VCaP (cell line): ENCODE results near the gene CBX8.
A peak's percentile ranks its signal among the peaks of the same experiment; 100 is the strongest.

ENCODE experiments used
- H3K27ac ChIP-seq: fragments of 450-650 bp; 2 replicates; pipeline ENCODE4 v1.5.1; 2017
- TF ChIP-seq, protein P1 (sequence below): fragments of 450-650 bp; conservative IDR thresholded peaks from 2 replicates; pipeline ENCODE4 v1.5.1; 2017; ENCODE audit warnings: mild to moderate bottlenecking, moderate library complexity

Gene CBX8

DNA sequence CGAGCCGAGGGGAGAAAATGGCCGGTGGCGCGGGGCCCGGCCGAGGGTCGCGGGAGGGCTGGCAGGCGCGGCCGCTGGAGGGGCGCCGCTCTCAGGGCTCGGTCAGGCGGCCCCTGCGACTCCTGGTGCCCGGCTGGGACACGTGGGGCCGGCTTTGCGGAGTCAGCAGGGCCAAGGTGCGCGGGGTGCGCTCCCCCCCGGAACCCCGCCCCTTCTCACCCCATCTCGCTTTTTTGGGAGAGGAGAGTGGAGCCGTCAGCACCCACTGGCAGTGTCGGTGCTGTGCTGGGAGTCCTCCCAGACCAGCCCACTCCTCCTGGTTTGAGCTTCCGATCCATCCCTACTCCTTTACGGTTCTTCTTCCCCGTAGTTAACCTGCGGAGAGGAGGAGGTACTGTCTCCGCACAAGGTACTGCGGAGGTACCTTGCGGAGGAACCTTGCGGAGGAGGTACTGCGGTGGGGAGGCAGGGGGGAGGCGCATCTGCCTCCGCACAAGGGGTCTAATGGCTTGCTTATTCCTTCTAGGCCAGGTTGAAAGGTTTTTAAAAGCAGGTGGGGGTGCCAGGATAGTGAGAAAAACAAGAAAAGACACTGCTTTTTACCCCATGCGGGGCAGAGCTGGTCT, 19.1 kb upstream of the CBX8 start:
- TF ChIP-seq, protein P1, sequence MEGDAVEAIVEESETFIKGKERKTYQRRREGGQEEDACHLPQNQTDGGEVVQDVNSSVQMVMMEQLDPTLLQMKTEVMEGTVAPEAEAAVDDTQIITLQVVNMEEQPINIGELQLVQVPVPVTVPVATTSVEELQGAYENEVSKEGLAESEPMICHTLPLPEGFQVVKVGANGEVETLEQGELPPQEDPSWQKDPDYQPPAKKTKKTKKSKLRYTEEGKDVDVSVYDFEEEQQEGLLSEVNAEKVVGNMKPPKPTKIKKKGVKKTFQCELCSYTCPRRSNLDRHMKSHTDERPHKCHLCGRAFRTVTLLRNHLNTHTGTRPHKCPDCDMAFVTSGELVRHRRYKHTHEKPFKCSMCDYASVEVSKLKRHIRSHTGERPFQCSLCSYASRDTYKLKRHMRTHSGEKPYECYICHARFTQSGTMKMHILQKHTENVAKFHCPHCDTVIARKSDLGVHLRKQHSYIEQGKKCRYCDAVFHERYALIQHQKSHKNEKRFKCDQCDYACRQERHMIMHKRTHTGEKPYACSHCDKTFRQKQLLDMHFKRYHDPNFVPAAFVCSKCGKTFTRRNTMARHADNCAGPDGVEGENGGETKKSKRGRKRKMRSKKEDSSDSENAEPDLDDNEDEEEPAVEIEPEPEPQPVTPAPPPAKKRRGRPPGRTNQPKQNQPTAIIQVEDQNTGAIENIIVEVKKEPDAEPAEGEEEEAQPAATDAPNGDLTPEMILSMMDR = no peak
- H3K27ac ChIP-seq = peak overlapping the region; percentile 95; the same call in 1 of the 2 replicates

DNA sequence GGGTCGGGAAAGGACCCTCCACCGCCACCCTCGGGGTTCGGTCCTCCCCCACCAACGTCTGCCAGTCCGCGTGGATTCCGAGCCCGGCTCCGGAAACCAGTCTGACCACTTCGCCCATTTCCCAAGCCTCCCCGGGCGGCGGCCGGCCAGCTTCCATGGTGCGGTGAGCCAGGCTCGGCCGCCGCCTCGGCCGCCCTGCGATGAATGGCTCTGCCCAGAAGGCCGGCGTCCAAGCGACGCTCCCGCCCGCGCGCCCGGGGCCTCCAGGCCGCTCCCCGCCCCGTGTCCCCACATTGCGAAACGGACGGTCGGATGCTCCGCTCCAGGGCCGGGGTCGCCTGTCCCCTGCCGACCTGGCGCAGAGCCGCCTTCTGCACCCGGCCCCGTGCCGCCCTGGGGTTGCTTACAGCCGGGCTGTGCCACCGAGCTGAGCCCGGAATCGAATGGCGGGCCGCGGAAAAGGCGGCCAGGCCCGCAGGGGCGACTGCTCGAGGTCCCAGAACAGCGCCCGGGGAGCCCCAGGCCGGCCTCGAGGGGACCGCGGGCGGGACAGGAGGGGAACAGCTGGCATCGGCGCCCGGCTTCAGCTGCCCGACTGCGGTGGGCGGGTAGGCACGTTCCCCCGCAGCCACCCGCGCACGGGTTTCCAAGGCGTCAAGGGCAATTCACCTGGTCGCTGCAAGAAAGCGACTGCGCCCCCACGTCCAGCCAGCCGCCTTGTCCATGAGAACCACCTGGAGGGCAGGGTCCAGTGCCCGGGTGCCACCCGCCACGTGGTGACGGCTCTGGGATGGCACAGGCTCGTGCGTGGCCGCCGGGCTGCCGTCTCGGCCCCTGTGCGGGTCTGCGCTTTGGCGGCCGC, 18.3 kb upstream of the CBX8 start:
- TF ChIP-seq, protein P1 = no peak

DNA sequence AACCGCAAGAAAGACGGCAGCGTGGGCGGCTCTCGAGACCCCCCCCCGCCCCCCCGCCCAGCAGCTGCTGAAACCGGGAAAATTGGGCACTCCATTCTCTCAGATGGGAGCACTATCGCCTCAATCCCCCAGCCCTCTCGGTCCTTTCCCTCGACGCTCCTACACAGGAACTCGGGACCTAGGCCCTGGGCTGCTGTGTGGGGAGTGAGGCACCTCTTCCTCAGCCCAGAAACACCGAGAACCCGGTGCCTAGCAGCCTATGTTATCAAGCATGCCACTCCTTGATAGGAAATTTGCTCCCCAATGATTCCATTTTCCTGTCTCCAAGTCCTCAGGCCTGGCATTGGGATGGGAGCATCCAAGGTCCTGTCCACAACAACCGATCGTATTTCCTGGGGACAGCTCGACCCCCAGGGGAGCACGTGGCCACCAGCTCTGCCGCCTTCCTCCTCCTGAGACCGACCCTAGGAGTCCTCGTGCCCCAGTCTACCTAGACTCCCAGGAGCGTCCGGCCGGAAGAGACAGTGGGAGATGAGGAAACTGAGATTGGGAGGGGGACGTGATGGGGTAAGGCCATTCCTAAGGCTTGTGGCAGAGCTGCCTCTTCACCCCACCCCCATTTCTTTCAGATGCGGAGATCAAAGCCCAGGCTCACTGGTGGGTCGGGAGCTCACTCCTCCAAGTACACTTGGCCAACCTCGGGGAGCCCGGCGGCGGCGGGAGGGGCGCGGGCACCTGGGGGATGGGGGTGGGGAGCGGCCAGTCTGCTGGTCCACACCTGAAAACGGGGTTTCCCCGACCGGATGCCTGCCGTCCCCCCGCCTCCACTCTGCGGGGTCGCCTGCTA, 17.5 kb upstream of the CBX8 start:
- H3K27ac ChIP-seq = peak overlapping the region; percentile 95

More for the DNA sequence above, 18.3 kb upstream of the CBX8 start:
- H3K27ac ChIP-seq = peak overlapping the region; percentile 95

DNA sequence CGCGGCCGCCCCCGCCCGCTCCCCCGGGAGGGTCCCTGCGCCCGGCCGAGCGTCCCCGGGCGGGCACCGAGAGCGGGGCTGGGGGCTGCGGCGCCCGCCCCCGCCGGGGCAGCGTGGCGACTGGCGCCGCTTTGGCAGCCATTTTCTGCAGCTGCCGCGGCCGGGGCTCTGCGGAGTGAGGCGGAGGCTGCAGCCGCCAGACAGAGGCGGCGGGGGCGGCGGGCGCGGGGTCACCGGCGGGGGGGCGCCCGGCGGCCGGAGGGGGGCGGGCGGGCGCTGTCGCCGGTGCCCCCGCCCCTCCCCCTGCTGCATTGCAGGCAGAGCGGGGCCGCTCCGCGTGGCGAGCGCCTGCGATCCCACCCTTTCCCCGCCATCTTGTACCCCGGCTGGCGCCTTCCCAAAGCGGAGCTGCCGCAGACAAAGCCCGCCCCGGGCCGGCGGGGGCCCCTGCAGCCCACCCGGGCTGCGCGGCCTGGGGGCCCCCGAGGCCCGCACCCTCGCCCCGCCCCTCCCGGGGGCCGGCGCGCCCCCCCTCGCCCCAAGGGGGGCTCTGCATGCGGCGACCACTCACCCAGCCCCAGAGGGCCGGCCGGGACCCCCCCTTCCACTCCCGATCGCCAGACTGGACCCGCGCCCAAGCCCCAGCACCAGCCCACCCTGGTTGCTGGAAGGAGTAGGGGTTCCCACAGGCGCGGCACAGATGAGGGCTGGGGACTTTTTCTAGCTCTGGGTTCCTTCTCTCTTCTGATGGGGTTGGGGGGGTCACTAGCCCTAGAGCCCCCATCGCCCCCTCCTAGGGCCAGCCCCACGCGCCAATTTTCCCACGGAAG, 16.6 kb upstream of the CBX8 start:
- TF ChIP-seq, protein P1 = no peak
- H3K27ac ChIP-seq = peak overlapping the region; percentile 95

More for the DNA sequence above, 17.5 kb upstream of the CBX8 start:
- TF ChIP-seq, protein P1 = no peak

DNA sequence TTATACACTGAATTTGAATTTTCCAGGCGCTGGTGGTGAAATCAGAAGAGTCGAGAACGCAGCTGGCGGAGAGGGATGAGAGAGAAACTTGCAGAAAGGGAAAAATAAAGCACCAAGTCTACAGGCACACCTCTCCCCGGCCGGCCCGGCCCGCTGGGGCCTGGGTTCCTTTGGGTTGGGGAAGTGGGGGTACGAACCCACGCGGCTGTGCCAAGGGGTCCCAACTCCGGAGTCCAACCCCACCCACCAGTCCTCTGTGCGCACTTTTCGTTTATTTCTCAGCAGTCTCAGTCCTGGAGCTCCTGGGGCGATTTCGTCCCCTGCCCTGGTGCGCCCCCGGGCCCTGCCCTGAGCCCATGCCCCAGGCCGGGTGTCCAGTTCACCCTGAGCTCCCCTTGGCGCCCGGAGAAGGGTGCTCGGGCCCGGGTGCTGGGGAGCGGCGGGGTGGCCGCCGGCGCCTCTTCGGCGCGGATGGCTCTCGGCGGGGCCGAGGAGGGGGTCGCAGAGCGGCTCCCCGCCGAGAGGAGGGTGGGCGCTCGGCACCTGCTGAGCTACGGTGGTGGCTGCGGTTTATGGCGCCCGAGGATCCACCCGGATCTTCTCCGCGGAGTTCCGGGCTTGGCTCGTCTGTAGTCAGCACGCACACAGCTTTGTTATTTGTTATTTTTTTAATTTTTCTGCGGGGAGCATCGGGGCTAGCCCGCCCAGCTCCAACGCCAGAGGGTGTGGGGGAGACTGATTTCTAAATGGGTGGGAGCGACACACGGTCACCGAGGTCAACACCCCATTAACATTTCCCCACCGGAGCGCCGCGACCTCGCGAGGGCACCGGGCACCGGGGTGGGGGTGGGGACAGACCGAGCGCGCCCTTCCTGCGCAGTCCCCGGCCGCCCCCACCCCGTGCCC, 15.7 kb upstream of the CBX8 start:
- H3K27ac ChIP-seq = peak overlapping the region; percentile 95
- TF ChIP-seq, protein P1 = no peak

DNA sequence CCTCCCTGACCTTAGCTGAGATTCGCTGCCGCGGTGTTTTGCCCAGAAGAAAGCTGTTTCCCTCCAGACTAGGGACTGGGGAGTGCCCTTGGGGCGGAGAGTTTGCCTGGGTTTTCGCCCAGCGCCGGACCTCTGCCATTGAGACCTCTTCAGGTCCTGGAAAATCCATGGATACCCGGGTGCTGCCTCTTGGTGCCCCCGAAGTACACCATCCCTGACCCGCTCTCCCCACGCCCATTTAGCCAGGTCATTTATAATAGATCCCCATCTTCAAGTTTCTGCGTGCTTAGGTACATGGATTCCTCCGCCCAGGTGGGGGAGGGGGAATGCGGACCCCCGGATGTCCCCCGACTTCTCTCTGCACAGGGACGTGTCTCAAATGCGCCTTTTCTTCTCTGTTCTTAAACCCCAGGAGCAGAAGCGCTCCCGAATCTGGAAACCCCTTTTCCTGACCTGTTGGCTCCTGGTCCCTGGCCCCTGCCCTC, 15.0 kb upstream of the CBX8 start:
- H3K27ac ChIP-seq = peak overlapping the region; percentile 95
- TF ChIP-seq, protein P1 = no peak
